Fibroblast of the conjunctiva (primary cell): ENCODE data around the gene METTL16.
"Not testable (repeated sequence)": the region's sequence is repeated elsewhere in the genome, so short reads cannot be mapped to it uniquely, and the experiment has no call there.

Experiments
- DNase-seq: peaks from one replicate; pipeline ENCODE4 v3.0.0-alpha.2; 2010; ENCODE audit warnings: low read depth

The METTL16 gene

GRCh38 chr17:2511462-2512369, at the start of gene METTL16:
TSS of gene METTL16 (minus strand) at chr17:2511888. CDS start at chr17:2502331, 9,557 bp downstream.
- DNase-seq: peak; percentile 98

- no peak for DNase-seq
Observed at GRCh38 chr17:2560658-2561057, 49.0 kb upstream of the METTL16 start.

- DNase-seq: no peak
Observed at GRCh38 chr17:2551928-2552327, 40.2 kb upstream of the METTL16 start.

- no peak for DNase-seq
Observed at GRCh38 chr17:2551493-2551892, 39.8 kb upstream of the METTL16 start.

GRCh38 chr17:2549392-2550211, 37.9 kb upstream of the METTL16 start:
- DNase-seq: no peak

- not testable (repeated sequence) for DNase-seq
Observed at GRCh38 chr17:2548026-2548425, 36.3 kb upstream of the METTL16 start.

- DNase-seq: peak; percentile 9
Observed at GRCh38 chr17:2547176-2547575, 35.5 kb upstream of the METTL16 start.

- no peak for DNase-seq
Observed at GRCh38 chr17:2545393-2545792, 33.7 kb upstream of the METTL16 start.

- no peak for DNase-seq
Observed at GRCh38 chr17:2542456-2542855, 30.8 kb upstream of the METTL16 start.

- DNase-seq: no peak
Observed at GRCh38 chr17:2542056-2542455, 30.4 kb upstream of the METTL16 start.

- not testable (repeated sequence) for DNase-seq
Observed at GRCh38 chr17:2537579-2537978, 25.9 kb upstream of the METTL16 start.

GRCh38 chr17:2532146-2532720, 20.5 kb upstream of the METTL16 start:
- DNase-seq: no peak

- DNase-seq: not testable (repeated sequence)
Observed at GRCh38 chr17:2531243-2531954, 19.7 kb upstream of the METTL16 start.

GRCh38 chr17:2521775-2522410, 10.2 kb upstream of the METTL16 start:
- not testable (repeated sequence) for DNase-seq

GRCh38 chr17:2521257-2521656, 9.6 kb upstream of the METTL16 start:
- no peak for DNase-seq

- no peak for DNase-seq
Observed at GRCh38 chr17:2517539-2517938, 5.9 kb upstream of the METTL16 start.

GRCh38 chr17:2511138-2511461, 588 bp downstream of the METTL16 start:
- DNase-seq: no peak

GRCh38 chr17:2510559-2510958, 1.1 kb downstream of the METTL16 start:
- DNase-seq: no peak

- DNase-seq: no peak
Observed at GRCh38 chr17:2508035-2508434, 3.7 kb downstream of the METTL16 start.

- DNase-seq: not testable (repeated sequence)
Observed at GRCh38 chr17:2507015-2507414, 4.7 kb downstream of the METTL16 start.

- no peak for DNase-seq
Observed at GRCh38 chr17:2503627-2504026, 8.1 kb downstream of the METTL16 start.
